ENCODE results near the gene FAM47E.

FAM47E gene

DNA sequence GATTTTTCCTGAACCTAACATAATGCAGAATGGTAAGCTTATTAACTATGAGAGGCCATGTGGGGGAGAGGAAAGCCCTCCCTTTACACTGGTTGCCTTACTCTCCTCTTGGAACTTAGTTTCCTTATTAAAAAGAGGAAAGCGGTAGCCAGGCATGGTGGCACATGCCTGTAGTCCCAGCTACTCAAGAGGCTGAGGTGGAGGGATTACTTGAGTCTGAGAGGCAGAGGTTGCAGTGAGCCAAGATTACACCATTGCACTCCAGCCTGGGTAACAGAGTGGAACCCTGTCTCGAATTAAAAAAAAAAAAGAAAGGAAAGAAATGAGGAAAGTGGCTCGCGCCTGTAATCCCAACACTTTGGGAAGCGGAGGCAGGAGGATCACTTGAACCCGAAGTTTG lies 2.0 kb downstream of the FAM47E start:
- no peak for DNase-seq (ENCODE audit: low spot score)
- TF ChIP-seq, protein P1, sequence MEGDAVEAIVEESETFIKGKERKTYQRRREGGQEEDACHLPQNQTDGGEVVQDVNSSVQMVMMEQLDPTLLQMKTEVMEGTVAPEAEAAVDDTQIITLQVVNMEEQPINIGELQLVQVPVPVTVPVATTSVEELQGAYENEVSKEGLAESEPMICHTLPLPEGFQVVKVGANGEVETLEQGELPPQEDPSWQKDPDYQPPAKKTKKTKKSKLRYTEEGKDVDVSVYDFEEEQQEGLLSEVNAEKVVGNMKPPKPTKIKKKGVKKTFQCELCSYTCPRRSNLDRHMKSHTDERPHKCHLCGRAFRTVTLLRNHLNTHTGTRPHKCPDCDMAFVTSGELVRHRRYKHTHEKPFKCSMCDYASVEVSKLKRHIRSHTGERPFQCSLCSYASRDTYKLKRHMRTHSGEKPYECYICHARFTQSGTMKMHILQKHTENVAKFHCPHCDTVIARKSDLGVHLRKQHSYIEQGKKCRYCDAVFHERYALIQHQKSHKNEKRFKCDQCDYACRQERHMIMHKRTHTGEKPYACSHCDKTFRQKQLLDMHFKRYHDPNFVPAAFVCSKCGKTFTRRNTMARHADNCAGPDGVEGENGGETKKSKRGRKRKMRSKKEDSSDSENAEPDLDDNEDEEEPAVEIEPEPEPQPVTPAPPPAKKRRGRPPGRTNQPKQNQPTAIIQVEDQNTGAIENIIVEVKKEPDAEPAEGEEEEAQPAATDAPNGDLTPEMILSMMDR (IDR thresholded peaks at IDR 0.05; ENCODE audit: extremely low read depth, missing control alignments), result no peak

DNA sequence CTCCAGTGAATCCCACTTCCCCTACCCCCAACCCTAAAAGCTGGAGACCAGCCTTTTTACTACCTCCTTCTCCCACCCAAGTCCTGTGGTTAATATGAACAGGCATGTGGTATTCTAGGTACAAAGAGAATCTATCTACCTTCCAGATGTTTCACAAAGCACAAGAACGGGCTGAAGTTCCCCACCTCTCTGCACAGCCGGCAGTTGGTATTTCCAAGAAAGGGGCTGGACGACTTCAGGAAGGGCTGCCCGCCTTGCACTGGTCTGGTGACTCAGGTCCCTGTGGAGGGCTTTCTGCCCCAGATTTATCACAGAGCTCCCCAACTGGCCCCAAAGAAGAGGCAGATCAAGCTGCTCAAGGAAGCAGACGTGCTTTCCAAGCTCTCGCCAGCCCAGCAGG lies 4.5 kb downstream of the FAM47E start:
- DNase-seq (ENCODE audit: low spot score), result no peak
- TF ChIP-seq, protein P1 (IDR thresholded peaks at IDR 0.05; ENCODE audit: extremely low read depth, missing control alignments), result no peak

DNA sequence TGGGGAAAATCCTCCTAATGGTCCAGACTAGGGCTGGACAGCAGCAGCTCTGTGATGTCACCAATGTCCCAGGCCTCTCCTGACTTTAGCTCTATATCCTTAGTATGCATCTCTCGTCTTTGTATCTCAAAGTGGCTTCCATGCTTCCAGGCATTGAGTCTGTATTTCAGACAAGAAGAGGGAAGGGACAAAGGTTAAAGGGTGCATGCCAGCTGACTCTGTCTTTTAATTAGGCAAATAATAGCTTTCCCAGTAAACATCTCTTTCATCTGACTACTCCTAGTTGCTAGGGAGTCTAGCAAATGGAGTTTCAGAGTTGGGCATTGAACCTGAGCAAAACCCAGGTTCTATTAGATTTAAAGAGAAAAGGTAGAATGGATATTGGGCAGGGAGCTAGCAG lies 5.4 kb downstream of the FAM47E start:
- TF ChIP-seq, protein P1 (IDR thresholded peaks at IDR 0.05; ENCODE audit: extremely low read depth, missing control alignments), result no peak
- no peak for DNase-seq (ENCODE audit: low spot score)

DNA sequence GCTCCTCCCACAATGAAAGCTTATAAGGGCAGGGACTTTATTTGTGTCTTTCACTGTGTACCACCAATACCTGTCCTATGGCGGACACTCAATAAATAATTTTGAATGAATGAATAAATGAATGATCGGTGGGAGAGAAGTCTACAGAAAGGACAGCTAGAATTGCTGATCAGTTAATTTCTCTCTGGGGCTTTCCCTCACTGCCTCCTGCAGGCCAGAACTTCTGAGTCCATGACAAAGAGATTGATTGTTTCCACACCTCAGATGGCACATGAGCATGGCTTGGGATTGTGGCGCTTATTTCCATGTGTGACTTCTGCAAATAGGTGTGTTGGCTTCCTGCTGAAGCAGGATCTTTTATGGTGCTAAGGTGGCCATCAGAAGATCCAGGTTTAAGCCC lies 6.3 kb downstream of the FAM47E start:
- no peak for DNase-seq (ENCODE audit: low spot score)
- TF ChIP-seq, protein P1 (IDR thresholded peaks at IDR 0.05; ENCODE audit: extremely low read depth, missing control alignments), result no peak

DNA sequence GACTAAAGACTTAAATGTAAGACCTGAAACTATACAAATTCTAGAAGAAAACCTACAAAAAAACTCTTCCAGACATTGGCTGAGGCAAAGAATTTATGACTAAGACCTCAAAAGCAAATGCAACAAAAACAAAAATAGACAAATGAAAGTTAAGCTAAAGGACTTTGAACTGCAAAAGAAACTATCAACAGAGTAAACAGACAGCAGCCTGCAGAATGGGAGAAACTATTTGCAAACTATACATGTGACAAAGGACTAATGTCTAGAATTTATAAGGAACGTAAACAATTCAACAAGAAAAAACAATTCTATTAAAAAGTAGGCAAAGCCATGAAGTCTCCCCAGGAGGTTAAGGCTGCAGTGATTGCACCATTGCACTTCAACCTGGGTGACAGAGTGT lies 9.1 kb downstream of the FAM47E start:
- TF ChIP-seq, protein P1 (IDR thresholded peaks at IDR 0.05; ENCODE audit: extremely low read depth, missing control alignments), result no peak
- DNase-seq (ENCODE audit: low spot score), result no peak

DNA sequence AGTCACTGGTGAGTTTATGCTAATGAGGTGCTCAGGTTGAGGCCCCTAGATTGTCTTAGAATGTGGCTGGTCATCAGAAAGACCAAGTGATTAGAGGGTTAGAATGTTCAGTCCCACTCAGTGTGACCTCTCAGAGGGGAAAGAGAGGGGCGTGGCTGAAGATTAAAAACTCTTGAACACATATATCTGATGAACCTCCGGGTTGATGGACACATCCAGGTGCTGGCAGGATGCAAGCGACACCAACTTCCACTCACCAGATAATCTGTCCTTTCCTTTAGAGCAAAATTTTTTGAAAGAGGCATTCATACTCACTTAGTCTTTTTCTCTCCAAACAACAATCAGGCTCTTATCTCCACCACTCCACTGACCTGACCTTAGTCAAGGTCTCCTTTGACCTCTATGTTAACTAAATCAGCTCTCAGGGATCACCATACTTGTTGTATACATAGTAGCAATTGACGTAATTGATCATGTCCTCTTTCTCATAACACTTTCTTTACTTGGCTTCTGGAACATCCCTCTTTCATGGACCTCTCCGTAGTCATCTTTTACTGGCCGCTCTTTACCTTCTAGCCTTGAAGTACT lies 14.2 kb downstream of the FAM47E start:
- TF ChIP-seq, protein P1 (IDR thresholded peaks at IDR 0.05; ENCODE audit: extremely low read depth, missing control alignments), result no peak

DNA sequence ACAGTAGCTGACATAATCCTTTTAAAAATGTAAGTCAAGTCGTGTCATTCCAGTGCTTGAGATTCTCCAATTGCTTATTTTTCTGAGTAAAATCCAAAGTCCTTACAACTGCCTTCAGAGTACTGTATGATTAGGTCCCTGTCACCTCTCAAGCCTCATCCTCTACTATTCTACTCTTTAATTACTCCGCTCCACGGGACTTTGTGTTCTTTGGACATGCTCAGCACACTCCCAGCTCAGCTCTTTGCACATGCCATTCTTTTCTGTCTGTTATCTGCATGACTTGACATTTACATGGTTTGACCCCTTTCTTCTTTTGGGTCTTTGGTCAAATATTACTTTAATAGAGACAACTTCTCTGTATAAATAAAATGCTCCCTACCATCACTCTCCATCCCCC lies 15.1 kb downstream of the FAM47E start:
- TF ChIP-seq, protein P1 (IDR thresholded peaks at IDR 0.05; ENCODE audit: extremely low read depth, missing control alignments), result no peak
- no peak for DNase-seq (ENCODE audit: low spot score)

More for the DNA sequence above, 14.2 kb downstream of the FAM47E start:
- DNase-seq (ENCODE audit: low spot score), result no peak

Measured in GM20000 (cell line).